Stimulated activated CD8-positive, alpha-beta memory T cell treated with anti-CD3 and anti-CD28 coated beads, Interleukin-2, amount 100 ng/mL, for 48 hours (primary cell): ENCODE data around the gene CRYL1.

Experiments used
- DNase-seq, 2 donors: peaks; one replicate each; pipeline ENCODE4 v3.0.0-alpha.2; 2020; ENCODE audit warnings: low read depth in 2 of 2

The CRYL1 gene

GRCh38 chr13:20399961-20400360 lies 125.7 kb downstream of the CRYL1 start:
- DNase-seq, result no peak

DNA sequence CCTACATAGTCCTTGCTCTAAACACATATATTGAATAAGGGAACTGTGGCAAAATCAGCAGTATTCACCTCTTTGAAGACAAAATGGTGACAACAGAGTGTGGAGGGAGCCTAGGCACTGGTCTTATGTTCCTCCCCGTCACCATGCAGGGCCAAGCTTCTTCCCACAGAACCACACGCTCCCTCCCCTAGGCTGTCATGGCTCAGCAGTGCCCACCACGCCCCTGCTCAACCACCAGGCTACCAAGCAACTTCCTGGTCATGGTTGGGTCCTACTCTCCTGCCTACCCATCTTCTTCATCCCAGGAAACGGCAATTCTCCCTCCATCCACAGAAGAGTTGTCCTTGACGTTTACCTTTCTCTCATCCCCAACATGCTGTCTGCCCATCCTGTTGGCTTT lies 126.1 kb downstream of the CRYL1 start:
- DNase-seq, result no peak

GRCh38 chr13:20398459-20398858 lies 127.2 kb downstream of the CRYL1 start:
- no peak for DNase-seq

DNA sequence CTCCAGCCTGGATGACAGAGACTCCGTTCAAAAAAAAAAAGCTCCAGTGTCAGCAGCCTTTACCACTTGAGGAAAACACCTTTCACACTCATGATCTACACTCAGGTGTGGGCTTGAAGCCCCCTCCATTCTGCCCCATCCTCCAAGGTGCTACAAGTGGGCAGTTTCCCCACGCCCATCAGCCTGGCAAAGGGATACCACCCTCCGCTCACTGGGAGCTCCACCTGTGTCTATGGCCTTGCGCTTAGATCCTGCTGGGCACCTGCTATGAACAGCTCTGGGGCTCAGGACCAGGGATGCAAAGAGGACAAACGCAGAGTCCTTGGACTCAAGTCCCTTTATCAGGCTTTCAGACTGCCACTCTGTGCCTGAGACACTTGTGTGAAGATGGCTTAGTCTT lies 127.8 kb downstream of the CRYL1 start:
- DNase-seq, result no peak

- no peak for DNase-seq
These were observed 130.4 kb downstream of the CRYL1 start for GRCh38 chr13:20395061-20395916.

GRCh38 chr13:20394506-20394905 lies 131.2 kb downstream of the CRYL1 start:
- DNase-seq, result no peak

GRCh38 chr13:20394169-20394501 lies 131.5 kb downstream of the CRYL1 start:
- no peak for DNase-seq

GRCh38 chr13:20393273-20394168 lies 132.1 kb downstream of the CRYL1 start:
- no peak for DNase-seq

GRCh38 chr13:20392530-20392929 lies 133.1 kb downstream of the CRYL1 start:
- no peak for DNase-seq

GRCh38 chr13:20391597-20392452 lies 133.8 kb downstream of the CRYL1 start:
- no peak for DNase-seq

DNA sequence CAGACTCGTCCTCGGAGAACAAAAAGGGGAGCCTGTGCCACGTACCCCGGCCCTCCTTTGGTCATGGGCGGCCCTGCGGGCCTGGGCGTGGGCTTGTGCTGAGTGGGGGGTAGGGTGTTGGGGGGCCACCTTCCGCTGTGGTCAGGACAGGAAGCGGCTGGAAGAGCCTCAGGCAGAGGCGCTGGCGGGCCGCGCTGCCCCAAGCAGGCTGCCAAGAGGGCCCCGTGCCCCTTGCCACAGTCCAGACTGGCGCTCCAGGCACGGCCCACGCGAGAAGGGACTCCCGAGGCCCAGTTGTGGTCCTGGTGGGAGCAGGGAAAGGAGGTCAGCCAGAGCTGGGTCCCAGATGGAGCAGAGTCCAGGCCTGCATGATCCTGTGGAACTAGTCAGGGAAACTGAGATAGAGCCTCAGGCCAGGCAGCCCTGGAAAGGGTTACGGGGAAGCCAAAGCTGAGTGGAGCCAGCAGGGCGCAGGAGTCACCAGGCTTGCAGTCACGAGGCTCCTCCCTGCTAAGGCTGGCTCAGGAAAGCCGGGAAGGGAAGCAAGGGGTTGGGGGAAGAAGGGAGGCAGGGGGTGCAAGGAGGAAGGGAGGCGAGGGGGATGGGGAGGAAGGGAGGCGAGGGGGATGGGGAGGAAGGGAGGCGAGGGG lies 135.0 kb downstream of the CRYL1 start:
- no peak for DNase-seq

GRCh38 chr13:20389696-20390525 lies 135.7 kb downstream of the CRYL1 start:
- DNase-seq, result no peak

DNA sequence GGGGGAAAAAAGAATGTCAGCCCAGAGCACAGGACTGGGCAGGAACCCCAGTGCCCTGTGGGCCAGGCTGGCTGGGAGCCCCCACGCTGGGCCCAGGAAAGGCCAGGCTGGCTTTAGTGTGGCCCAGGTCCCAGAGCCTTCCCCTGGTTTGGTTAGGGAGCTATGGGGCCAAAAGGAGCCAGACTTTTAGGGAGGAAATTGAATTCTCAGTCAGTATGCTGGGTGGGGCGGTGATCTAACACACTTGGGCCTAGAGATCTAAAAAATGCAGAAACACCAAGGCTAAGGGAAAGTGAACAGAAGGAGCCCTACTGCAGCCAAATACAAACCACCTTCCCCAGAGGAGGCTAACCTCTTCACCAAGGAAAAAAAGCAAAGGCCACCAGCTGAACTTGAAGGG lies 137.5 kb downstream of the CRYL1 start:
- no peak for DNase-seq

GRCh38 chr13:20387441-20387971 lies 138.2 kb downstream of the CRYL1 start:
- no peak for DNase-seq

DNA sequence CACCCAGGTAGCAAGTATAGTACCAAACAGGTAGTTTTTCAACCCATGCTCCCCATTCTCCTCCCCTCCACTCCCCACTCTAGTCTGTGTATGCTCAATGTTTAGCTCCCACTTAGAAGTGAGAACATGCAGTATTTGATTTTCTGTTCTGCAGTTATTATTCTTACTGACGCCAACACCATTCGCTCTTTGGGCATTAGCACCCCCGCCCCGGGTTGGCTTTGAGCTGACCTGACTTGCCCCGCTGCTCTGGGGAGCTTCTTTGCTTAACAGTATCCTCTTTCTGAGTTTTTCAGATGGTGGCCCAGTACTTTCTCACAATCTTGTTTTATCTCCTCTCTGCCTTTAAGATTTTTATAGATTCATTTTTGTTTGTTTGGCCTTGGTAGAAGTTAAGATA lies 138.7 kb downstream of the CRYL1 start:
- no peak for DNase-seq

DNA sequence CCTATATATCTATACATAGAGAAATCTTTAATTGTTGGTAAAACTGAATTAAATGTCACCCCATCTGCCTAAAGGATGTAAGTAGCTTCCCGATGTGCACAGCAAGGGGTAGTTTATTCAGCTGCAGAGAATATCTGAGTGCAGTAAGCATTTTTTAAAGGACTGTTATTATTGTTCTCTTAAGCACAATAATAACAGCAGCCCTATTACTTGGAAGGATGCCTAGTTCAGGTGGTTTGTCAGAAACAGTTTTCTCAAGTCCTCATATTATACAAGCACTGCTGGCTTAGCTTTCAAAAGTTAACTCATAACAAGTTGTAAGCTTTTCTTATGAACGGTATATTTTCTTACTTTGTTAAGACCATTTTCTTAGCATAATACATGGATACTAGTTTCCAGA lies 142.6 kb downstream of the CRYL1 start:
- DNase-seq, result no peak

- DNase-seq, result no peak
These were observed 144.3 kb downstream of the CRYL1 start for GRCh38 chr13:20381401-20381800.

- DNase-seq, result no peak
These were observed 146.9 kb downstream of the CRYL1 start for GRCh38 chr13:20378721-20379120.

DNA sequence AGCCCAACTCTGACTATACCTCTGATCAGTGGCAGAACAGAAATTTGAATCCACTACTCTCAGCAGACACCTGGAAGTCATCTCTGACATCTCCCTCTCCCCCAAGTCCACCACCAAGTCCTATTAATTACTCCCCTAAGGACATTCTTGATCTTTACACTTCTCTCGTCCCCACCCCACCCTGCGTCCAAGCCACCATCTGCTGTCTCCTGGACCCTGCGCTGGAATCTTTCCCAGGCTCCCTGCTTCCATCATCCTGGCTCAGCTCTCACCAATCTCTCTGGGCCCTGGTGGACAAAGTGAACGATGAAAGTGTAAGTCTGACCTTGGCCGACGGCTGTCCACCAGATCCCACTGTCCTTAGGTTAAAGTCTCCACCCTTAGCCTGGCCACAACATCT lies 147.9 kb downstream of the CRYL1 start:
- no peak for DNase-seq

DNA sequence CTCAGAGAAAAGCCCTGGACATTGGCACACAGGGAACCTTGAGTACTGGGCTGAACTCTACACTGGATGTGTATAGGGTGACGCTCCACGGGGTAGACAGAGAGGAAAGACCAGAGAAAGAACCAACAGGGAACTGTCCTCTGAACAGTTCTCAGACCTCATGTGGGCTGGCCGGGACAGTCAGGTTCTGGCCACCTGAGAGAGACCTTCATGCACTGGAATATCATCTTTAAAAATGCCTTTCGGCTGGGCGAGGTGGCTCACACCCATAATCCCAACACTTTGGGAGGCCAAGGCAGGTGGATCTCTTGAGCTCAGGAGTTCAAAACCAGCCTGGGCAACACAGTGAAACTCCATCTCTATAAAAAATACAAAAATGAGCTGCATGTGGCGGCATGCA lies 149.8 kb downstream of the CRYL1 start:
- no peak for DNase-seq
